HAP-1 (cell line): Measurements from ENCODE around the gene SIGLEC10.
A peak's percentile ranks its signal among the peaks of the same experiment; 100 is the strongest.

Experiments
- DNase-seq, 2 experiments: peaks; one replicate each; pipeline ENCODE4 v3.0.0-alpha.2; 2016 to 2020; ENCODE audit warnings: low spot score in 2 of 2
- H3K27me3 ChIP-seq: fragments of 250-450 bp; sonication (Bioruptor Pico); 2 replicates; pipeline ENCODE4 v1.5.1; 2020; ENCODE audit warnings: low read depth, mild to moderate bottlenecking, moderate library complexity
- H3K36me3 ChIP-seq: fragments of 250-450 bp; sonication (Bioruptor Pico); replicated peaks from 2 replicates; pipeline ENCODE4 v1.5.1; 2020; ENCODE audit warnings: mild to moderate bottlenecking
- H3K4me1 ChIP-seq: fragments of 250-450 bp; sonication (Bioruptor Pico); 2 replicates; pipeline ENCODE4 v1.5.1; 2020; ENCODE audit warnings: mild to moderate bottlenecking
- H3K4me3 ChIP-seq: fragments of 250-450 bp; sonication (Bioruptor Pico); 2 replicates; pipeline ENCODE4 v1.5.1; 2020; ENCODE audit warnings: mild to moderate bottlenecking, moderate library complexity
- H3K9me3 ChIP-seq: fragments of 250-450 bp; sonication (Bioruptor Pico); 2 replicates; pipeline ENCODE4 v1.5.1; 2020; ENCODE audit warnings: mild to moderate bottlenecking, moderate library complexity
- in situ Hi-C: fragments of 300-500 bp; cut with MboI; formaldehyde crosslinking; loops from 3 replicates; pipeline ENCODE4 v1.14.3; 2020; ENCODE audit warnings: low sequenced_read_pairs, inconsistent platforms, mixed read lengths

Gene SIGLEC10

GRCh38 chr19:51372021-51372648 lies 45.3 kb downstream of the SIGLEC10 start:
- H3K4me1 ChIP-seq = peaks cover 4% of the 10 kb centered on the region; the same call in 1 of the 2 replicates
- no peak for DNase-seq
- no peak overlapping the region for H3K4me3 ChIP-seq
- in situ Hi-C loops = no loop called here
- no peaks in the 10 kb centered on the region for H3K9me3 ChIP-seq
- no peaks in the 10 kb centered on the region for H3K36me3 ChIP-seq
- H3K27me3 ChIP-seq = no peaks in the 10 kb centered on the region

- in situ Hi-C loops = no loop called here
- Histone ChIP-seq H3K4me3 (no peak overlapping the region), H3K4me1 (peaks cover 4% of the 10 kb centered on the region; the same call in 1 of the 2 replicates)
Measured at GRCh38 chr19:51371186-51371690, 46.2 kb downstream of the SIGLEC10 start.

DNA sequence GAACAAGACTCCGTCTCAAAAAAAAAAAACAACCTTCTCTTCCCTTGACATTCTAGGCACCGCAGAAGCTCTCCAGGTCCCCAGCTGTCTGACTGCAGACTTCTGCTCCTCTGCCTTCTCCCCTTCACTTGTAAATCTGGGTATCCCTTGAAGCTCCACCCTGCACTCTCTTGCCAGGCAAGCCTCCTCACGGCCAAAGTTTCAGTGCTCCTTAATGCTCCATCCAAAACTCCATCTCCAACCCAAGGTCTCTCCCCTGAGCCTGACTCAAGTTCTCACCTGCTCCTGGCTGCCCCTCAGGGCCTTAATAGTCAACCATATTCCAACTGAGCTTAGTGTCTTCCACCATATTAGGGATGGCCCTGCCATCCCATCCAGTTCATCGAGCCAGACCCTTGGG lies 47.2 kb downstream of the SIGLEC10 start:
- Histone ChIP-seq H3K36me3 (no peaks in the 10 kb centered on the region), H3K4me1 (peaks cover 4% of the 10 kb centered on the region; the same call in 1 of the 2 replicates), H3K9me3 (no peaks in the 10 kb centered on the region), H3K4me3 (no peak overlapping the region), H3K27me3 (no peaks in the 10 kb centered on the region)
- DNase-seq = no peak
- in situ Hi-C loops = no loop called here

More at GRCh38 chr19:51371186-51371690, 46.2 kb downstream of the SIGLEC10 start:
- H3K27me3 ChIP-seq = no peaks in the 10 kb centered on the region
- H3K36me3 ChIP-seq = no peaks in the 10 kb centered on the region
- no peaks in the 10 kb centered on the region for H3K9me3 ChIP-seq
- DNase-seq = no peak

DNA sequence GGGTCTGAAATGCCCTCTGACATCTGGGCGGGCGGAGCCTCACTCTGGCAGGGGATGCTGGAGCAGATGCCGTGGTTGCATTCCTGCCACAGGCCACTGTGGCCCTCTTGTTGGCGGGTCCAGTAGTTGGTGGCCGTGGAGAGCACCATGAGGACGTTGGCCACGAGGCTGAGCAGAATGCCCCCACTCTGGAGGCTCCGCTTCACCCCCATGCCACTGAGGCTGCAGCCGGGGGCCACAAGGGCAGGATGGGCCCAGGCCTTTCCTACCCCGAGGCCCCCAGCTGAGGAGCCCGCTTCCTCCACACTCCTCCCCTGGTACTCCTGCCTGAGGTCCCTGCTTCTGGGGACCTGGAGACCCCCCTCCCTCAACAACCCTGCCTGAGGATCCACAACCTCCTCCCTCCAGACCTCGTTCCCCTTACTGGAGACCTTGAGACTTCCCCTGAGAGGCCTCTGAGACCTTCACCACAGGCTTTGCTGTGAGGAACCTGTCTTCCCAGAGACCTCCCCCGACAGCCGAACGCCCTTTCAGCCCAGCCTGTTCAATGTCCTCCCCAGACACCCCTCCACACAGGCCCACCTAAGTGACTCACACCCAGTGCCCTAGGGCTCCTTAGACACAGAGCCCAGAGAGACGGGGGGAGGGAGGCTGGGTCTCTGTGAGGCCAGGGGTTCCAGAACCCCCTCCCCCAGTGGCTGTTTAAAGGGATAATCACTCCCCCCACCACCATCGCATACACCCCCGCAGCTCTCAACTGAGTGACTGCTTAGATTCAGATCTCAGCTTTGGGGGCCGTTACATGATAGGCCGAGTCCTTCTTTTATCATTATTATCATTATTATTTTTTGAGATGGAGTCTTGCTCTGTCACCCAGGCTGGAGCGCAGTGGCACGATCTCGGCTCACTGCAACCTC lies 48.8 kb downstream of the SIGLEC10 start, which contains the start of gene CLDND2:
CLDND2 (minus strand) TSS at position 638 of the 917 bp plus-strand sequence; CDS start at position 212, 426 bp downstream.
- Histone ChIP-seq H3K27me3 (no peaks in the 10 kb centered on the region), H3K36me3 (no peaks in the 10 kb centered on the region), H3K4me3 (peak within 1 kb of the TSS; percentile 79), H3K4me1 (peaks cover 4% of the 10 kb centered on the region; the same call in 1 of the 2 replicates), H3K9me3 (no peaks in the 10 kb centered on the region)
- no peak for DNase-seq
- in situ Hi-C loops = no loop called here

GRCh38 chr19:51367565-51368365 lies 49.7 kb downstream of the SIGLEC10 start:
- peak; percentile 98 to 100 for DNase-seq
- H3K4me3 ChIP-seq = peak overlapping the region; percentile 79
- H3K27me3 ChIP-seq = no peaks in the 10 kb centered on the region
- H3K4me1 ChIP-seq = peaks cover 4% of the 10 kb centered on the region; the same call in 1 of the 2 replicates
- no peaks in the 10 kb centered on the region for H3K36me3 ChIP-seq
- in situ Hi-C loops = no loop called here
- H3K9me3 ChIP-seq = no peaks in the 10 kb centered on the region

DNA sequence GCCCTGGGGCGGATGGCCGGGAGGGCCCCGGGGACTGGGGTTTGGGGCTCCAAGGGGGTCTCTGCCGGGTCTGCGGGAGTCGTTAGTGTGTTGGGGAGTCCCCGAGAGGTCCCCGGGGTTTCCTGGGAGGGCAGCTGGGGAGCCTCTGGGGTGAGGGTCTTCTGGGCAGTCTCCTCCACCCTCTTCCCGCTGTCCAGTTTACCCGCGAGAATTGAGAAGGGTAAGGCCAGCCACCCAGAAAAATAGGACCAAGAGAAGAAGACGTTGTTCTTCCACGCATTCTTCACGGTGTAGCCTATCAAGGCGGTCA lies 50.2 kb downstream of the SIGLEC10 start:
- H3K27me3 ChIP-seq = no peaks in the 10 kb centered on the region
- no peak for DNase-seq
- peak overlapping the region; percentile 79 for H3K4me3 ChIP-seq
- in situ Hi-C loops = no loop called here
- peaks cover 4% of the 10 kb centered on the region; the same call in 1 of the 2 replicates for H3K4me1 ChIP-seq
- no peaks in the 10 kb centered on the region for H3K36me3 ChIP-seq
- H3K9me3 ChIP-seq = no peaks in the 10 kb centered on the region

GRCh38 chr19:51366389-51367254 lies 50.8 kb downstream of the SIGLEC10 start:
- H3K9me3 ChIP-seq = no peaks in the 10 kb centered on the region
- peak overlapping the region; percentile 79 for H3K4me3 ChIP-seq
- in situ Hi-C loops = no loop called here
- H3K4me1 ChIP-seq = peaks cover 4% of the 10 kb centered on the region; the same call in 1 of the 2 replicates
- no peaks in the 10 kb centered on the region for H3K27me3 ChIP-seq
- peak; percentile 99 for DNase-seq
- H3K36me3 ChIP-seq = no peaks in the 10 kb centered on the region

DNA sequence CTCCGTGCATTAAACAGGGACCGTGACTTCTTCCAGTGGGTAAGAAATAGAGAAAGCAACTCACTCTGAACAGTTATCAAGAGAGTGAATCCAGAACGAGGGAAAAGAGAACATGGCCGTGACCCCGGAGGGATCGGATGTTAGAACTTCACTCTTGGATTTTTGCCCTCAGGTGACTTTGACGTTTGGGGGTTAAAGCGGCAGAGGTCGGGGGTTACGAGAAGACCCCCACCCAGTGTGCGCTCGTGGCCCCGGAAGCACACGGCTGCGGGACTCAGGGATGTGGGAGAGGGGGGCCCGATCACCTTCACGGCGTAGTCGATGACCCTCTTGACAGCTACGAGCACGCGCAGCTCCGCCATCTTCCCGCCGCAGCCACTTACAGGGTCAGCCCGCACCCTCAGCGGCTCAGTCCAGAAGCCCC lies 51.5 kb downstream of the SIGLEC10 start, which contains the start of gene ETFB:
ETFB (minus strand) TSS at position 424 of the 424 bp plus-strand sequence; CDS start at position 362, 62 bp downstream.
- no peak for DNase-seq
- in situ Hi-C loops = no loop called here
- no peaks in the 10 kb centered on the region for H3K27me3 ChIP-seq
- peaks cover 4% of the 10 kb centered on the region; the same call in 1 of the 2 replicates for H3K4me1 ChIP-seq
- H3K9me3 ChIP-seq = no peaks in the 10 kb centered on the region
- H3K36me3 ChIP-seq = no peaks in the 10 kb centered on the region
- H3K4me3 ChIP-seq = peak within 1 kb of the TSS; percentile 79

GRCh38 chr19:51365211-51365964 lies 52.1 kb downstream of the SIGLEC10 start:
- in situ Hi-C loops = no loop called here
- DNase-seq = peak in 1 of 2 experiments; percentile 49
- no peaks in the 10 kb centered on the region for H3K27me3 ChIP-seq
- H3K36me3 ChIP-seq = no peaks in the 10 kb centered on the region
- peaks cover 4% of the 10 kb centered on the region; the same call in 1 of the 2 replicates for H3K4me1 ChIP-seq
- H3K9me3 ChIP-seq = no peaks in the 10 kb centered on the region
- H3K4me3 ChIP-seq = peak overlapping the region; percentile 79

GRCh38 chr19:51364200-51365106 lies 53.0 kb downstream of the SIGLEC10 start:
- DNase-seq = no peak
- in situ Hi-C loops = no loop called here
- no peaks in the 10 kb centered on the region for H3K27me3 ChIP-seq
- H3K36me3 ChIP-seq = no peaks in the 10 kb centered on the region
- H3K4me3 ChIP-seq = no peak overlapping the region; the same call in 1 of the 2 replicates
- no peaks in the 10 kb centered on the region for H3K9me3 ChIP-seq
- peaks cover 4% of the 10 kb centered on the region; the same call in 1 of the 2 replicates for H3K4me1 ChIP-seq

- Histone ChIP-seq H3K9me3 (no peaks in the 10 kb centered on the region), H3K27me3 (no peaks in the 10 kb centered on the region), H3K4me1 (no peaks in the 10 kb centered on the region), H3K36me3 (no peaks in the 10 kb centered on the region), H3K4me3 (no peak overlapping the region)
- DNase-seq = no peak
- in situ Hi-C loops = no loop called here
Measured at GRCh38 chr19:51361239-51361638, 56.2 kb downstream of the SIGLEC10 start.
